GM19099 (cell line): ENCODE results near the gene CREBZF.

Source experiments
- POLR2A ChIP-seq: IDR thresholded peaks from 3 replicates; pipeline ENCODE4 v1.6.1; 2011; ENCODE audit warnings: low read depth; ENCODE audit not compliant: insufficient read length; ENCODE audit errors: extremely low read depth

The CREBZF gene

DNA sequence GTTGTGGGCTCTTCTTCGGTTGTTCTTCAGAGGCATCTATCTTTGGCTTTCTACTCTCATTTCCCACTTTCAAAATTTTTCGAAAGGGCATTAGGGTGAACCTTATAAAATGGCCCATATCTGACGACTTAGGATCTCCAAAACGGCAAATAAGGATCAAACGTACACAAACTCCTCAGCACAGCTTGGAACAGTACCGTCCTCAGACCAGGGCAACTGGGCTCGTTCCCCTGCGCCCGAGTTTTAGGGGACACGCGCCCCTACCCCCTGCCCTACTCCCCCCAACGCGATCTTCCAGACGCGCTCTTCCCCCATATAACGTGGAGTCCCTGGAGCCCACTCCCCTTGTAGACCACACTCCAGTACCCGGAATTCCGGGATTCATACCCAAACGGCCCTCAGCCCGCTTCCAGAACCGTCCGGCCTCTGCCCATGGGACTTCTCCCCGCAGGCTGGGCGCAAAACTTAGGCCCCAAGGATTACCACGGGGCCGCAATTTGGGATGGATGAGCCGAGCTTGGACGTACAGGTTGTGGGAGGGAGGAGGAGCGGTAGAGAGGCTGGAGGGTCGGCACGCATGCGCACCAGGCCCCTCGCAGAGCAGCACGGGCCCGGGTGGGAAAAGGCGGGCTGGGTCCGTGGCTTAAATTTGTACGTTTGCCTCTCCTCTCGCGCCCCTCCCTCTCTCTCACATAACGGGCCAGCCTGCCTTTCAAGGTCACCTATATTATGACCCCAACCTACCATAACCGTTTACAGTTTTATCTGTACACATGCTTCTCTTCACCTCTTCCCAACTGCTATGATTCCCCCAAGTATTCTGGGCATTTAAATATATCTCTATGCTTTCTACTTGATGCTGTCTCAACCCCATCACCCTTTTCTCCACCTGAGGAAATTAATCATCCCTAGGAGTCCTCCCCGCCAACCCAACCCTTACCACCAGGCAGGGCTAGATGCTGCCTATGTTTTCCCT, 17.7 kb upstream of the CREBZF start:
- TF ChIP-seq POLR2A, result peak; percentile 57

GRCh38 chr11:85680897-85681296, 16.0 kb upstream of the CREBZF start:
- TF ChIP-seq POLR2A, result no peak

GRCh38 chr11:85679576-85679975, 14.6 kb upstream of the CREBZF start:
- no peak for TF ChIP-seq POLR2A

GRCh38 chr11:85673393-85673792, 8.5 kb upstream of the CREBZF start:
- no peak for TF ChIP-seq POLR2A

GRCh38 chr11:85672105-85672902, 7.4 kb upstream of the CREBZF start:
- no peak for TF ChIP-seq POLR2A

- TF ChIP-seq POLR2A, result no peak
Observed at GRCh38 chr11:85668157-85668556, 3.2 kb upstream of the CREBZF start.

DNA sequence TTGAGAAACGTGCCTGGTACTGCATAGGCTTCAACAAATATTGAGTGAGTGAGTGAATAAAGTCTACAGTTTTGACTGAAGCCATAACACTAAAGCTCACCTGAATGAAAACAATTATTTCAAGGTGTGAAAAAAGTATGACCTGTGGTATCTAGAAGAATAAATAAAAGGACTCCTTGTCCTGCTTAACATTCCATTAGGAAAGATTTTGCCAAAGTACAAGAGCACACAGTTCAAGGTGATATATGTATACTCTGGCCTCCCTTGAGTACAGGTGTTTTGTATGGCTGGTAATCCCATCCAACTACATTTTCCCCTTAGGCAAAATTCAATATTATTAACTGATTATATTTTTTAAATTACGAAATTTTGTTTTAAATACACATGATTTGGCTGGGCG, 1.8 kb upstream of the CREBZF start:
- no peak for TF ChIP-seq POLR2A

DNA sequence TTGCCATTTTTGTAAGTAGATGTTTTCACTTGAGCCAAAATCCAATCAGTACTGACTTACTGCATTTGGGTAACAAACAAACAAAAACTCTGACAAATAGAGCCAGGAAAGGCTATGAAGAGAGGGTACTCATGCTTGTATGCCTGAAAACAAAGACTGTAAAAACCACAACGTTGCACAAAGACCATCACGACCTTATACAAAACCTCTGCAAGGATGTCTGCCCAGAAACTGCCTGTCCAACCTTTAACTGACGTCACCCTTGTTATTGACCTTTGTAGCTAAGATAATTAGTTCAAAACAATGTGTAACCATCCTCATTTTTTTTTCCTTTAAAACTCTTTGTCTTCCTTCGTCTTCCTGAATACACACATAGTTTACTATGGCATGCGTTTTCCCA, 804 bp upstream of the CREBZF start:
- TF ChIP-seq POLR2A, result no peak

DNA sequence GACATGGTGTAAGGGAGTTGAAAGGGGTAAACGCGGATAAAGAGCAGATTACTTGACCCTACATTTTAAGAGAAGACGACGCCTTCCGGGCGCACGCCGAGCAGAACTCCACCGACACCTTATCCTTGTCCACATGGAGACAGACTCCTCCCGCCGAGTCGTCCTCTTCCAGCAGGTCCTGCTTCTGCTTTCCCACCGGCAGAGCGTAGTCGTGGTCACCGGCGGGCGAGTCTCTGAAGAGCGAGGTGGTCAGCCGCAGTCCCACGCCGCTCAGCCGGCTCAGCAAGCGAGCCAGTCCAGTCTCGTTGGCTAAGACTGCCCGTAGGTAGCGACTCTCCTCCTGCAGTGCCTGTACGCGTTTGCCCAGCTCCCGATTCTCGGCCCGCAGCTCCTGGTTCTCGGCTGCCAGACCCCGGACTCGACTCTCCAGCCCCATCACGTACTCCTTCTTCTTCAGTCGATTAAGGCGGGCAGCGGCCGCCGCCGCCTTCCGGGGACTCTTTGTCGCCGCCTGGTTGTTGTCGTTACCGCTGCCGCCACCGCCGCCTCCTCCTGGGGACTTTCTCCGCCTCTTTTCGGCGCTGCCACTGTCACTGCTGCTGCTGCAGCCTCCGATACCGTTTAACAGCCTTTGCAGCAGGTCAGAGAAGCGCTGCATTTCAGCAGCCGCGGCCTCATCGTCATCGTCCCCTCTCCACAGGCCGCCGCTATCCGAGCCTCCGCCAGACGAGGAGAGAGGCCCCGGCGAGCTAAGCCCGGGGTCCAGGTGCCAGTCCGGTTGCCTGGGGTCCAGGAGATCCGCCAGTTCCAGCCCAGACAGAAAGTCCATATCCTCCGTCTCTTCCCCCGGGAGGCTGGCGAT, 945 bp downstream of the CREBZF start:
- TF ChIP-seq POLR2A, result peak; percentile 62

DNA sequence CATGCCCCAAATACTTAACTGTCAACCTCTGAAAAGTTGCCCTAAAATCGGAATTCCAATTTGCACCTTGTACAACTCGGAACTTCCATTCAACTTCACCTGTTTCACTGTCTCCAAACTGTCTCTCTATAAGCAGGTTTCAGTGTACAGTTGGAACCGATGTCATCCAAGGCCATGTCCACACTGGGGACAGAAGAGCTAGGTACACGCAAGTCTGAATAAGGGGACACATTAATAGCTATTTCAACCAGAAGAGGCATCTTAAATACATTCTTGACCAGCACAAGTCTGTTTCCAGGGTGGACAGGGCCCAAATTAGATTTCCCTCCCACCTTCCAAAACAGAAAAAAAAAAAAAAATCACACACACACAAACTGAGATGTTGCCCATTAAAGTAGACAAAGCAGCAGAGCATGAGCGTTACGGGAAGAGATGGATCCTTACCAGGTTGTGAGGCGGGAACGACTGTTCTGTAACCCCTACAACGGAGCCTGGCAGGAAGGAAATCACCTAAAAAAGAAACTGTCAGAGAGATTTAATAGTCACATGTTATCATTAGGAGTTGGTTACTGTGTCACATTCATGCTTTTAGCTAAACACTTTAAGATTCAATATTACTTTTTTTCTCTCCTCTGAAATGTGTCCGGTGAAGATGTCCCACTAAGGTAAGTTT, 1.7 kb downstream of the CREBZF start:
- no peak for TF ChIP-seq POLR2A

GRCh38 chr11:85661972-85662664, 2.8 kb downstream of the CREBZF start:
- TF ChIP-seq POLR2A, result no peak

DNA sequence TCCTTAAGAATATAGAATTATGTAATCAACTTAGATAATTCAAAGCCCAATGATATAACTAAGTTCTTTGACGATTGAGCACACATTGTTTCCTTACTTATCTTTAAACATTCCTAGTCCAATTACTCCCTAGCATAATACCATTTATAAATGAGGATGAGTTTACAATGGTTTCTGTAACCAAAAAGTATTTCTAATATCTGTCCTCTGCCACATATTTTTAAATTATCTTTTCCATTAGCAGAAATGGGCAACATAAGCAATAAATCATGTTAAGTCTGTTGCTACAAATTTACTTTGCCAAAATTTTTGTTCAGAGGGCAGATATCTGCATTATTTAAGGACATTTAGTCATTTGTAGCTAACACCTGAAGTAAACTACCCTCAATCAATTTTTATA, 6.7 kb downstream of the CREBZF start:
- no peak for TF ChIP-seq POLR2A

GRCh38 chr11:85656777-85657176, 8.2 kb downstream of the CREBZF start:
- TF ChIP-seq POLR2A, result no peak
